Body of pancreas (tissue), 4 donors: ENCODE results near the gene ULBP3. TPM values are rescaled to one million over a fixed set of nuclear protein-coding genes. Genes with fewer than 3 reads are reported as not detected.

Experiments
- ATAC-seq: fragments of 150-250 bp; one replicate; pipeline ENCODE4 v1.9.1; 2016
- DNase-seq, 4 donors: peaks; one replicate each; pipeline ENCODE4 v3.0.0-alpha.2; 2019
- H3K27ac ChIP-seq, 4 donors: fragments of 200-600 bp; sonication (generic); 1 replicate in 3 of 4; 2 replicates in 1 of 4; pipeline versions ENCODE4 v1.5.1 to v1.6.1; 2016 to 2019; ENCODE audit warnings: mild to moderate bottlenecking in 1 of 4, mixed read lengths in 1 of 4, moderate library complexity in 1 of 4
- H3K27me3 ChIP-seq, 2 donors: fragments of 200-600 bp; sonication (generic); one replicate each; pipeline ENCODE4 v1.6.0; 2016; ENCODE audit warnings: mild to moderate bottlenecking in 1 of 2
- H3K36me3 ChIP-seq, 2 donors: fragments of 200-600 bp; sonication (generic); replicated peaks in 1 of 2; 2 replicates each; pipeline ENCODE4 v1.5.1; 2016; ENCODE audit warnings: low read depth in 2 of 2; ENCODE audit not compliant: insufficient read depth in 1 of 2
- H3K4me1 ChIP-seq: fragments of 200-600 bp; sonication (generic); one replicate; pipeline ENCODE4 v1.6.0; 2016
- H3K4me3 ChIP-seq, 2 donors: fragments of 200-600 bp; sonication (generic); 1 replicate in 1 of 2; 2 replicates in 1 of 2; pipeline ENCODE4 v1.5.1; 2016 to 2019
- H3K9me3 ChIP-seq, 3 donors: fragments of 200-600 bp; sonication (generic); 1 replicate in 2 of 3; 2 replicates in 1 of 3; pipeline ENCODE4 v1.5.1; 2016
- CTCF ChIP-seq, 7 experiments: fragments of 450-650 bp in 4 of 7; fragments of 200-600 bp in 3 of 7; sonication (generic) in 3 of 7; IDR thresholded peaks; one replicate each; pipeline ENCODE4 v1.5.1; 2016 to 2019; ENCODE audit warnings: antibody characterized with exemption in 7 of 7
- POLR2A ChIP-seq, 3 donors: fragments of 450-650 bp; IDR thresholded peaks; one replicate each; pipeline ENCODE4 v1.6.1; 2016; ENCODE audit warnings: antibody characterized with exemption in 3 of 3, mild to moderate bottlenecking in 2 of 3
- WGBS, 2 donors: methylation state at CpG; one replicate each; pipeline ENCODE4 v1.1.5; 2017; 5-methylcytosine and 5-hydroxymethylcytosine counted together
- intact Hi-C: fragments of 100-400 bp; cut with DNase I; formaldehyde crosslinking; loops from one replicate; pipeline ENCODE4 v1.15.1; 2023
- total RNA-seq, 2 donors: library from RNA; depleted of rRNA; stranded (reverse); fragments of >200 nt; gene quantifications; one replicate each; pipeline ENCODE4 v1.1.0, GENCODE V29; 2016

ULBP3 gene
- total RNA-seq, 2 donors from 2014 or later, result 0.78 TPM; not detected in 1

DNA sequence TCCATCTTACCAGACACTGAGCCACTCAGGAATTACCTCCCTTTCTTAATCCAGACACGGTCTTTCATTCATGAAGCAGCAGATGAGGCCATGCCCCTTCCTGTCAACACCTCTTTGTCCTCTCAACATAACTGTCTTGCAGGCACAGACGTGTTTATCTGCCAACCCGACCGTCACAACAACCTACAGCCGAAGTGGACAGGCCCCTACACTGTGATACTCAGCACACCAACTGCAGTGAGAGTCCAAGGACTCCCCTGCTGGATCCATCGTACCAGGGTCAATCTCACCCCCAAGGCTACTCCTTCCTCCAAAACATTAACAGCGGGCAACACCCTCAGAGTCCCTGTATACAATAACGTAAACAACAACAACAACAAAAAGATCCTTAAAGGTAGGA is 30.6 kb upstream of the ULBP3 start:
- intact Hi-C loops, result no loop called here

DNA sequence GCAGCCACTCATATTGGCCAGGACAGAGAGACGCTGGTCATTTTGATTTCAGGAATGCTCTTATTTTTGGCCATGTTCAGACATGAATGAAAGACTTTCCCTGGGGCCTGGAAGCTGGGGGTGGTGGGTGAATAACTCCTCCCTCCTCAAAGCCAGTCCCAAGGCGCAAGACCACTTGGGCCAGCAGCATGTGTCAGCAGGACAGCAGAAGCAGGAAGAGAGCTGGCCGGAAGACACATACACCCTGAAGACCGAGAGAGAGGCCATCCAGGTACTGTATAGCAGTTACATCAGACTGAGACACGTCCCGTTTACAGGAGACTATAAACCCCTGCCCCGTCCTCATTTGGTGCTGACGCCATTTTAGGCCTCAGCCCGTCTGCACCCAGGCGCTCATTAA is 29.2 kb upstream of the ULBP3 start:
- H3K27ac ChIP-seq, result no peak overlapping the region
- intact Hi-C loops, result no loop called here
- H3K9me3 ChIP-seq, result no peaks in the 10 kb centered on the region
- ATAC-seq (no peak), DNase-seq (no peak)
- no peaks in the 10 kb centered on the region for H3K4me1 ChIP-seq
- WGBS, 2 donors, result 82 to 90% methylated on average over 8 to 10 of the region's 10 CpGs
- no peaks in the 10 kb centered on the region for H3K27me3 ChIP-seq
- TF ChIP-seq CTCF (IDR thresholded peaks at IDR 0.05), result no peak
- no peak for TF ChIP-seq POLR2A (IDR thresholded peaks at IDR 0.05)
- H3K4me3 ChIP-seq, result no peak overlapping the region
- H3K36me3 ChIP-seq, result no peaks in the 10 kb centered on the region

More for the DNA sequence above, 30.6 kb upstream of the ULBP3 start:
- ATAC-seq, result no peak
- H3K36me3 ChIP-seq, result no peaks in the 10 kb centered on the region
- no peaks in the 10 kb centered on the region for H3K4me1 ChIP-seq
- TF ChIP-seq POLR2A (IDR thresholded peaks at IDR 0.05) (no peak), CTCF (IDR thresholded peaks at IDR 0.05) (no peak)
- no peaks in the 10 kb centered on the region for H3K9me3 ChIP-seq
- no peak overlapping the region for H3K4me3 ChIP-seq
- no peak overlapping the region for H3K27ac ChIP-seq
- WGBS, 2 donors, result 79 to 84% methylated on average over 8 of the region's 8 CpGs
- no peaks in the 10 kb centered on the region for H3K27me3 ChIP-seq
- no peak for DNase-seq

GRCh38 chr6:150093397-150093796 is 24.5 kb upstream of the ULBP3 start:
- H3K4me1 ChIP-seq, result no peaks in the 10 kb centered on the region
- DNase-seq, result no peak
- no peak overlapping the region for H3K4me3 ChIP-seq
- no peaks in the 10 kb centered on the region for H3K27me3 ChIP-seq
- 79% methylated on average over 6 of the region's 6 CpGs for WGBS, 2 donors
- H3K9me3 ChIP-seq, result no peaks in the 10 kb centered on the region
- no peak for ATAC-seq
- TF ChIP-seq CTCF (IDR thresholded peaks at IDR 0.05) (no peak), POLR2A (IDR thresholded peaks at IDR 0.05) (no peak)
- H3K27ac ChIP-seq, result no peak overlapping the region
- intact Hi-C loops, result no loop called here
- H3K36me3 ChIP-seq, result no peaks in the 10 kb centered on the region

DNA sequence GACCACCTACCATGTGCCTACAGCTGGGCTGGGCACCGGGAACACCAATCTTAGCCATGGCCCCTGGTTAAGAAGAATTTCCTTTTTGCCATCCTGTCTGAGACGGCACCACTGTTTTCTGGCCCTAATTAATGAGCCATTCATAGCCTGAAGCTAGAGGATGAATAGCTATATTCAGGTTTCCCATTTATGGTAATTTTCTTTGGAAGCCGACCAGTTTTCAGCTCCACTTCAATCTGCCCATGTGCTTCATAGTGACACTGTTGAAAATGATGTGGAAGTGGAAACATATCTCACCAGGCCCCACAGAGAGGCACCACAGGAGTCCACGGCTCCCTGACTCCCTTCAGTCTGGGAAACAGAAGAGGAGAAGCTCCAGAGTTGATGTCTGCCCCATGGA is 22.6 kb upstream of the ULBP3 start:
- H3K9me3 ChIP-seq, result no peaks in the 10 kb centered on the region
- no peaks in the 10 kb centered on the region for H3K27me3 ChIP-seq
- ATAC-seq (no peak), DNase-seq (no peak)
- intact Hi-C loops, result no loop called here
- TF ChIP-seq POLR2A (IDR thresholded peaks at IDR 0.05), result no peak
- TF ChIP-seq CTCF (IDR thresholded peaks at IDR 0.05), result no peak
- H3K4me3 ChIP-seq, result no peak overlapping the region
- H3K27ac ChIP-seq, result no peak overlapping the region
- no peaks in the 10 kb centered on the region for H3K4me1 ChIP-seq
- 50 to 62% methylated on average over 4 of the region's 4 CpGs for WGBS, 2 donors
- no peaks in the 10 kb centered on the region for H3K36me3 ChIP-seq

- ATAC-seq (no peak), DNase-seq (no peak)
- no peak for TF ChIP-seq CTCF (IDR thresholded peaks at IDR 0.05)
- TF ChIP-seq POLR2A (IDR thresholded peaks at IDR 0.05), result no peak
- Histone ChIP-seq H3K36me3 (no peaks in the 10 kb centered on the region), H3K27ac (no peak overlapping the region), H3K27me3 (no peaks in the 10 kb centered on the region), H3K4me3 (no peak overlapping the region), H3K4me1 (no peaks in the 10 kb centered on the region), H3K9me3 (no peaks in the 10 kb centered on the region)
- intact Hi-C loops, result no loop called here
- WGBS, 2 donors, result 91% methylated on average over 3 of the region's 3 CpGs; no CpG with 5 or more reads in 1 of the 2 donors
These were observed 21.4 kb upstream of the ULBP3 start for GRCh38 chr6:150090328-150090727.
